ENCODE measurements around the gene CPNE7. TPM values are rescaled to one million over a fixed set of nuclear protein-coding genes. Genes with fewer than 3 reads are reported as not detected.

The CPNE7 gene
- 1 to 10 TPM; 2.0 to 3.4 (median 3.0) TPM for polyA plus RNA-seq (ENCODE audit: insufficient read length in 3 of 3)

DNA sequence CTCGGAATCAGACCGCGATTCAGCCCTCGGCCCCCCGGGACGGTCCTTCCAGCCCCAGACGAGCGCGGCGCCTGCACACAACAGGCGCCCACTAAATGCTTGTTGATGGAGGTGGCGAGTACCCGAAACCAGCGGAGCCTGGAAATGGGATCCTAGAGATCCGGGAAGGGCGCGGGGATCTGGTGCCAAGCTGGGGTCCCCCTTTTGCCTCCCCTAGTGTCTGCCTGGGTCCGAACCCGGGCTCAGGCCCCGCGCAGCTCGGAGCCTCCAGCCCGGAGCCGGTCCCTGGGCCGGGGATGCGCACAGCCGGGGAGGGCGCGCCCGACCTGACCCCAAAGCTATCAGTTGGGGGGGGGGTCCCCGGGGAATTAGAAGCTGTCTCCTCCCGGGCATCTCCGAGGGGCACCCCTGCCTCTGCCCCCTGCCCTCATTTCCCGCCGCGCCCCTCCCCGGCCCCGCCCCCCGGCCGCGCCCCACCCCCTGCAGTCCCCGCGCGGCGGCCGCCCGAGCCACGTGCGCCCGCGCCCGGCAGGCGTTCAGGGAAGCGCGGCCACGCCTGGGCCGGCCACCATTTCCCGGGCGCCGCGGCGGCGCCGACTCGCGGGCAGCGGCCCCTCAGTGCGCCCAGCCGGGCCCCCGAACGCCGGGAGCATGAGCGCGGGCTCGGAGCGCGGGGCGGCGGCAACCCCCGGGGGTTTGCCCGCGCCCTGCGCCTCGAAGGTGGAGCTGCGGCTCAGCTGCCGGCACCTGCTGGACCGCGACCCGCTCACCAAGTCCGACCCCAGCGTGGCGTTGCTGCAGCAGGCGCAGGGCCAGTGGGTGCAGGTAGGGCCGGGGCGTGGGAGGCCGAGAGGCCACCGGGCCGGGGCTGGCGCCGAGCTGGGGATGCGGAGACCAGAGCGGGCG is at the start of gene CPNE7:
Gene CPNE7, plus strand, starts transcription at position 512 of the 906 bp plus-strand sequence. Its CDS starts 140 bp downstream, at position 652.
- DNase-seq (ENCODE audit: low read depth in 3 of 3, low spot score in 2 of 3), result no peak

DNA sequence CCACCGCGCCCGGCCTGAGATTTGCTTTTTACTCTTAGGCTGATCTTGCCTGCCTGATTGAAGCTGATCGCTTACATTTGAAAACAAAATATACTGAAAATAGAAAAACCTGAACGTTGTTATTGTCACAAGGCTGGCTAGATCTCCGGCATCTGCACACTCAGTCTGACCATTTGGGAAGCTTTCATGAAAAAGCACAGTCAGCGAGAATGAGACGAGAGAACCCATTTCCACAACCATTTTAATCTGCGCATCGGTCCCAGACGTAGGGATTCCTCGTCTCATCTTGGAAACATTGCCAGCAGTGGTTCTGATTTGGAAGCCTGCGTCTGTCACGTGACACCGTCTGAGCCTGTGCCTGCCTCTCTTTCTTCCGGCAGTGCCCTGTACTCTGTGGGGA is 46.5 kb upstream of the CPNE7 start:
- DNase-seq (ENCODE audit: low read depth in 3 of 3, low spot score in 2 of 3), result no peak

DNA sequence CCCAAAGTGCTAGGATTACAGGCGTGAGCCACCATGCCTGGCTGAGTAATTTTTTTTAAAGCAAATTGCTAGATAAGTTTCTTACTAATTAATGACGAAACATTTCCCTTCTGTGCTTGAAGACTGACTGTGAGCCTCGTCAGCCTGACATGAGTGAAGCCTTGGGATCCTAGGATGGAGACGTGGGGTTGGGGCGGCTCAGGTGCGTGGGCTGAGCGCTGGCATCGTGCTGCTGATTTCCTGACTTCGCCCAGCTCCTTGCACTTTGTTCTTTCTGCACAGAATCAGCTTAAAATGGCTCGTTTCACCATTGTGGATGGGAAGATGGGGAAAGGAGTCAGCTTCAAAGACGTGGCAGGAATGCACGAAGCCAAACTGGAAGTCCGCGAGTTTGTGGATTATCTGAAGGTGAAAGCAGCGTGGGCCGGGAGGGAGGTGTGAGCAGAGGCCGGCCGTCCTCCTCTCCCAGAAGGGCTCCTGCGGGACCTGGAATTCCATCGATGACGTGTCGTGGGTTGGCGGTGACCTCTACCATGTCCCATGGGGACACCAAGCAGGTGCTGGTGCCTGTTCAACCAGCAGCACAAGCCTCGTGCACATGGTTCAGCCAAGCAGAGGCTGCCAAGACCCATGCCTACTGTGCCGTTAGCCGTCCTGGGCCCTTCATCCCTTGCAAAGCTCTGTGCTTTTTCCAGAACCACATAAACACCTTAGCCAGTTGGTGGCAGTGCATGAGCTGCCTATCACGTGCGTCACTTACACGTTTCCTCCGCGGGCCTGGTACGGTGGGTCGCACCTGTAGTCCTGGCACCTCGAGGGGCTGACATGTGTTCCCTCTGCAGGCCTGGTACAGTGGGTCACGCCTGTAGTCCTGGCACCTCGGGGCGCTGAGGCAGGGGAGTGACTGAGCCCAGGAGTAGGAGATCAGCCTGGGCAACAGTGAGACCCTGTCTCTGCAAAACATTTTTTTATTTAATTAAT is 44.9 kb upstream of the CPNE7 start:
- no peak for DNase-seq (ENCODE audit: low read depth in 3 of 3, low spot score in 2 of 3)

DNA sequence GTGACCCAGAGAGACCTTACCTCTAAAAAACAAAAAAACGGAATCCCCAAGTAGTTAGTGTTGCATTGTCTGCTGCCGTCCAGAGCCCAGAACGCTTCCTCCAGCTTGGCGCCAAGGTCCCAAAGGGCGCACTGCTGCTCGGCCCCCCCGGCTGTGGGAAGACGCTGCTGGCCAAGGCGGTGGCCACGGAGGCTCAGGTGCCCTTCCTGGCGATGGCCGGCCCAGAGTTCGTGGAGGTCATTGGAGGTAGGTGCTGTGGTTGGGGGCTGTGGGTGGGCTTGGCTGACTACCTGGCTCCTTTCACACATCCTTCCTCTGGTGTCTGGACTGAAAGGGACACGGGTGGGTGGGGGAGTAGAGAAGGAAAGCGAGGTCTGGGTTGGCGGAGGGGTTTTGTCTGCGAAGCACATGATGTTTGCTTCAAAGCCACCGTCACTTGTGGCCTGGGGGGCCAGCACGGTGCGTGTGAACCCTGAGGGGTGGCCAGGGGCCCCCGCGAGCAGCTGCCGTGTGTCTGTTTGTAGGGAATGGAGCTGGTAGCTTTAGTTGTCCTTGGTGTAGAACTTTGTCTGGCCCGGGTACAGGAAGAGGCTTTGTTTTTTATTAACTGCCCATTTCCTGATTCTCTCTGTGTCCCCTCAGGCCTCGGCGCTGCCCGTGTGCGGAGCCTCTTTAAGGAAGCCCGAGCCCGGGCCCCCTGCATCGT is 43.6 kb upstream of the CPNE7 start:
- no peak for DNase-seq (ENCODE audit: low read depth in 3 of 3, low spot score in 2 of 3)

DNA sequence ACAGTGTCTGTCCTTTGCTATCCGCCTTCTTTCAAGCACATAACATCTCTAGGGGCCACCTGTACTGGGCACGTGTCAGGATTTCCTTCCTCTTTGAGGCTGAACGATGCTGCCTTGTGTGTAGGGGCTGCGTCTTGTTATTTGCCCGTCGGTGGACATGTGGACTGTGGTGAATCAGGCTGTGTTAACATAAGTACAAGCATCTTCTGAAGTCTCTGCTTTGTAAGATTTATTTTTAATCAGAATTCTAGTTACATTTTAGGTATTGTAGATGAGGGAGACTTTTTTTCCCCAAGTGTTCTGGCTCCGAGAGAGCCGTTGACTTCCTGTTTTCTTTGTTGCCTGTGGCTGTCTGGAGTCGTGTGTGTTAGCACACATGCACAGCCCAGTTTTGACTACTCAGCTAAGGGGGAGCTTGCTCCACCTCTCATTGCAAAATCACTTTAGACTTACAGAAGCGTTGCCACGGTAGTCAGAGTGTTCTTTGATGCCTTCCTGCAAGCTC is 41.3 kb upstream of the CPNE7 start:
- DNase-seq (ENCODE audit: low read depth in 3 of 3, low spot score in 2 of 3), result no peak

DNA sequence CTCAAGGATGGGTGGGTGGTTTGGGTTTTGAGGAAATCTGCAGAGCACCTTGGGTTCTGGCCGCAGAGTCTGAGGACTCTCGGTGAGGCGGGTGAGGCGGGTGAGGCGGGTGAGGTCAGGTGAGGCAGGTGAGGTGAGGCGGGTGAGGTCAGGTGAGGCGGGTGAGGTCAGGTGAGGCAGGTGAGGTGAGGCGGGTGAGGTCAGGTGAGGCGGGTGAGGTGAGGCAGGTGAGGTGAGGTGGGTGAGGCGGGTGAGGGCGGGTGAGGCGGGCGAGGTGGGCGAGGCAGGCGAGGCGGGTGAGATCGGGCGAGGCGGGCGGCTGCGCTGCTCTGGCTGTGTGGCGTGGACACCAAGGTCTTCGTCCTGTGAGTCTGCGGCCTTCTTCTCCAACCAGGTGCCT is 39.2 kb upstream of the CPNE7 start:
- no peak for DNase-seq (ENCODE audit: low read depth in 3 of 3, low spot score in 2 of 3)

DNA sequence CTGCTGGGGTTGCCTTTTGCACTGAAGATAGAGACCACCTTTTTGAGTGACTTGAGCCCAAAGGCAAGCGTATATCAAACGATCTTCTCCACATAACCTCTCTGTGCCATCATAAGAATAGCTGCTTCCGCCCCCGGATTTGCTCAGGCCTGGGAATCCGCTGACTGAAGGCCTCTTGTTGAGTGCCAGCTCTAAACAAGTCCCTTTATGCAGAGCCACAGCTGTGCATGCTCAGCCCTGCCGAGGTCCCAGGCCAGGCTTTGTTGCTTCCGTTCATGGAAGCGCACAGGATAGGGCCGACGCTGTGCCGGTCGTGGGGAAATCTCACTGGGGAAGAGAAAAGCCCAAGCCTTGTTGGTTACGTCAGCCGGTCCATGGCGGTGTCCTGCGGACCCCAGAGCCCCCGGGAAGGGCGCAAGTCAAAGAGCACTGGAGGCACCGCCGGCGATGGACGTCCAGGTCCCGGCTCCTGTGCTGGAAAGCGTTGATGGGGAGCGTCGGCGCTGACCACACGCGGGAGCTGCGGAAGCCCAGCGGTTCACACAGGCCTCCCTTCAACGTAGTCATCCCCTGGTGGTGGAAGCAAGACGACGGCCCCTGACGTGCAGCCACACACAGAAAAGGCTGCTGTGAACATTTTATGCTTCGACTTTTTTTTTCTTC is 38.5 kb upstream of the CPNE7 start:
- no peak for DNase-seq (ENCODE audit: low read depth in 3 of 3, low spot score in 2 of 3)

DNA sequence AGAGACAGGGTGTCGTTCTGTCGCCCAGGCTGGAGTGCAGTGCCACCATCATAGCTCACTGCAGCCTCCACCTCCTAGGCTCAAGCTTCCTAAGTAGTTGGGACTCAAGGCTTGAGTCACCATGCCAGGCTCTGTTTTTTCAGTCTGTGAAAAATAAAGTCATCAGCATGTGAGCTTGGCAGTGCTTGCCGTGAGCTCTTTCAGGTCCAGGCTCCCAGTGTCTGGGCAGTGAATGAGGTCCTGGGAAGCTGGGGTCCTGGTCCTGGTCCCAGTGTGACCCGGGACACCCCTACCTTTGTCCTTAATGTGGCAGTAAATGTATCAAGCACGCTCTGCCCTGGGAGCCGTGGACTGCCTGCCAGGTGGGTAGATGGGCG is 38.0 kb upstream of the CPNE7 start:
- DNase-seq (ENCODE audit: low read depth in 3 of 3, low spot score in 2 of 3), result no peak

DNA sequence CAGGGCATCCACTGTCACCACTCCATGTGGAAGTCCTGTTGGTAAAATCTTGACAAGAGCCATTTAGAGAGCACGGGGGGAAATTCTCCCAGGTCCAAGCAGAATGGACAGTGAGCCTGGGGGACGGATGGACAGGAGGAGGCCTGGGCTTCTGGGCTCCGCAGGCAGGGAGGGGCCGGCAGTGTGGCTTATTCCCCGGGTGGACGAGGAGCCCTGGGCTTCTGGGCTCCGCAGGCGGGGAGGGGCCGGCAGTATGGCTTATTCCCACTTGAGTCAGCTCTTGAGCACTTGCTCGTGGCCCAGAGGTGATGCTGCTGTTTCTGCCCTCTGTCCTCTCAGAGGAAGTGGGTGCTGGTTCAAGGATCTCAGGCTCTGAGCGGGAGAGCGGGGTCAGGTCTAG is 37.3 kb upstream of the CPNE7 start:
- DNase-seq (ENCODE audit: low read depth in 3 of 3, low spot score in 2 of 3), result no peak

DNA sequence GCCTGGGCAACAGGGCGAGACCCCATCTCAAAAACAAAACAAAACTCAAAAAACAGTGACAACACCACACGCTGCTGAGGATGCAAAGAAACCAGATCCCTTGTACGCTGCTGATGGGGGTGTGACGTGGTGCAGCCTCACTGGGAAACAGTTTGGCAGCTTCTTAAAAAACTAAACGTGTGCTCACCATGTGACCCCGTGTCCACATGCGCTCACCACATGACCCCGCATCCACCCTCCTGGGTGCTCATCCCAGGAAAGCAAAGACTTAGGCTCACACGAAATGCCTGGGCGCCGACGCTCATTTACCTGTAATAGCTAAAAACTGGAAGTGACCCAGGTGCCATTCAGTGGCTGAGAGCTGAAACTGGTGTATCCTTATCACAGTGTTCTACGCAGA is 35.0 kb upstream of the CPNE7 start:
- no peak for DNase-seq (ENCODE audit: low read depth in 3 of 3, low spot score in 2 of 3)

DNA sequence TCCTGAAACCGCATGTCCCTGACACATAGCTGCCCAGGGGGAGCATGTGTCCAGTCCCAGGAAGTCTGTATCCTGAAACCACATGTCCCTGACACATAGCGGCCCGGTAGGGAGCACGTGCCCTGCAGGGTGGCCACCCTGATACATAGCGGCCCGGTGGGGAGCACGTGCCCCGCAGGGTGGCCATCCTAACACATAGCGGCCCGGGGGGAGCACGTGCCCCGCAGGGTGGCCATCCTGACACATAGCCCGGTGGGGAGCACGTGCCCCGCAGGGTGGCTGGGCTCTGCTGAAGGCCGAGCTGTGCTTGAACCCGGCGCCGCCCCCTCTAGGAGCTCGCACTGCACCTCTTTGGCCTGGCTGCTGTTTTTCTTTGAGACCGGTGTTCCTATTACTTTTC is 33.8 kb upstream of the CPNE7 start:
- no peak for DNase-seq (ENCODE audit: low read depth in 3 of 3, low spot score in 2 of 3)

DNA sequence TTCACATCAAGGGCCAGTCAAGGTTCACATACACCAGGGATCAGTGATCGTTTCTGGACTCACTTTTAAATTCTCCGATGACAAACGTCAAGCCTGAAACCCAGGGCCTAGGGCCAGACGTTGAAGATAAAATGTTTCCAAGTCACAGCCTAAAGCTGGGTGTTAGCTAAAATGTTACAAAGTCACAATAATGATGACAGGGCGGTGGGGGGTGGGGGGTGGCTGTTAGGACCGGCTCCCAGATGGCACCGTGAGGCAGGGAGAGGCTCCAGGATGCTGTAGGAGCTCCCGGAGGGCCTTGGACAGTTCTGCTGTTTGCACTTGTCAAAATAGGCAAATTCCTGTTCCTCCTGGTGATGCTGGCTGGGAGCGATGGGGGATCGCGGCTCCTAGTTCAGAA is 31.4 kb upstream of the CPNE7 start:
- DNase-seq (ENCODE audit: low read depth in 3 of 3, low spot score in 2 of 3), result no peak

DNA sequence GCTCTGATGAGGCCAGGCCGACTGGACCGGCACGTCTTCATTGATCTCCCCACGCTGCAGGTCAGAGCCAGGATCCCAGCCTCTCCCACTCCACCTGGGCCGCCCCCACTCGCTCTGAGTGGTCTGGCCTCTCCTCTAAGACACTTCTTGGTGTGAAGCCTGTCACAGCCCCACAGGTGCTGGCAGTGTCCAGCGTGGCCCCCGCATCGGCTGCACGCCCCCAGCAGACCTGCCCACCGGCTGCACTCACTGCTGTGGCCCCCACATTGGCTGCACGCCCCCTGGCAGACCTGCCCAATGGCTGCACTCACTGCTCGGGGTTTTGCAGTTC is 30.9 kb upstream of the CPNE7 start:
- DNase-seq (ENCODE audit: low read depth in 3 of 3, low spot score in 2 of 3), result no peak

DNA sequence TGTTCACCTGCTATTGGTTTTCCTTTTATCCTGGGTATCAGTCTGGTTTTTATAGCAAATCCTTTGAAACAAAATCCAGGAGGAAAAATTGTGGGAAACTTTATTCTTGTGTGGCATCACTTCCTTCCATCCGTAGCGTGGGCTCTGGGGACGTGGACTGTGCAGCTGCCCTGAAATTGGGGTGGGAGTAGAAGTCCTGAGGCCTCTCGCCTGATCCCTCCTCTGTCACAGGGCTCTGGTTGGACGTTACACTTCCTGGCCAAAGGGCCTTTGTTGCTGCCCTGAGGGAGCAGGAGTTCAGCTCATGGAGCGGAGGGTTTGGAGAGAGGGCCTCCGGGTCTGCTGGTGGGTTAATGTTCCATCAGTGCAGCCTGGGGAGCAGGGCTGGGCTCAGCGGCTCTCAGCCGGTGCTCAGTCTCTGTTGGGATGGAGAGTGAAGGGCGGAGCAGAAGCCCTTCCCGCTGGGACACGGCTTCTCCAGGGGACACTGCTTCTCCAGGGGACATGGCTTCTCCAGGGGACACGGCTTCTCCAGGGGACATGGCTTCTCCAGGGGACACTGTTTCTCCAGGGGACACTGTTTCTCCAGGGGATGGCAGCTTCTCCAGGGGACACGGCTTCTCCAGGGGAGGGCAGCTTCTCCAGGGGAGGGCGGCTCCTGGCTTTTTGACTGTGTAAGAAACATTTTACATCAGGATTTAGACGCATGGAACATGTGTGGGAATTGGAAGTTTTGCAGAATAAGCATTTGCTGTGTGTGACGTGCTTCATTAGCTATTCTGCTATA is 30.3 kb upstream of the CPNE7 start:
- DNase-seq (ENCODE audit: low read depth in 3 of 3, low spot score in 2 of 3), result no peak

DNA sequence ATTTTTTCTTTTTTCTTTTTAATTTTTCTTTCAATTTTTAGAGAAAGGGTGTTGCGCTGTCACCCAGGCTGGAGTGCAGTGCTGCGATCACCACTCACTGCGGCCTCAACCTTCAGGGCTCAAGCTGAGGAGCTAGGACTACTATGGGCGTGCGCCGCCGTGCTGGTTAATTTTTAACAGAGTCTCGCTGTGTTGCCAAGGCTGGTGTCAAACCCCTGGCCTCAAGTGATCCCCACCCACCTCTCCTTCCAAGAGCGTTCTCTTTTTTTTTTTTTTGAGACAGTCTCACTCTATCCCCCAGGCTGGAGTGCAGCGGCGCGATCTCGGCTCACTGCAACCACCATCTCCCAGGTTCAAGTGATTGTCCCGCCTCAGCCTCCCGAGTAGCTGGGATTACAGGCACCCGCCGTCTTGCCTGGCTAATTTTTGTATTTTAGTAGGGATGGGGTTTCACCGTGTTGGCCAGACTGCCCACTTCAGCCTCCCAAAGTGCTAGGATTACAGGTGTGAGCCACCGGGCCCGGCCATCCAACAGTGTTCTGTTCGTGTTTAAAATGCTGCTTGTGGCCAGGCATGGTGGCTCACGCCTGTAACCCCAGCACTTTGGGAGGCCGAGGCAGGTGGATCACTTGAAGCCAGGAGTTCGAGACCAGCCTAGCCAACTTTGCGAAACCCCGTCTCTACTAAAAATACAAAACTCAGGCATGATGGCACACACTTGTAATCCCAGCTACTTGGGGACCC is 29.6 kb upstream of the CPNE7 start:
- no peak for DNase-seq (ENCODE audit: low read depth in 3 of 3, low spot score in 2 of 3)

DNA sequence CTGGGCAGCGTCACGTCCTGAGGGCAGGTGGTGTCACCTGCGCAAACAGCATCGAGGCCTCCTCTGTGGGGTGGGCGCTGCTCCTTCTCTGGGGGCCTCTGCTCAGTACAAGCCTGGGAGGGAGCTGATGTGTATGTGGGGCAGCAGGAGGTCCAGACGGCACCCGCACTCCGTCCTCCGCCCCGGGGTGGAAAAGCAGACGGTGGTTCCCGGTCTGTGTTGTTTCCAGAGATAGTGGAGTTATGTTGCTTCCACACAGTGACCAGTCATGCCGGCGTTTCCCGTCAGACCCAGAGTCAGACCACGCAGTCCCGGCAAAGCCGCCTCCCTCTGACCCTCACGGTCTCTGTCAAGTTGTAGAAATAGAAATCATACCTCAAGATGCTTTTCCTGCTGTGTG is 28.8 kb upstream of the CPNE7 start:
- no peak for DNase-seq (ENCODE audit: low read depth in 3 of 3, low spot score in 2 of 3)

DNA sequence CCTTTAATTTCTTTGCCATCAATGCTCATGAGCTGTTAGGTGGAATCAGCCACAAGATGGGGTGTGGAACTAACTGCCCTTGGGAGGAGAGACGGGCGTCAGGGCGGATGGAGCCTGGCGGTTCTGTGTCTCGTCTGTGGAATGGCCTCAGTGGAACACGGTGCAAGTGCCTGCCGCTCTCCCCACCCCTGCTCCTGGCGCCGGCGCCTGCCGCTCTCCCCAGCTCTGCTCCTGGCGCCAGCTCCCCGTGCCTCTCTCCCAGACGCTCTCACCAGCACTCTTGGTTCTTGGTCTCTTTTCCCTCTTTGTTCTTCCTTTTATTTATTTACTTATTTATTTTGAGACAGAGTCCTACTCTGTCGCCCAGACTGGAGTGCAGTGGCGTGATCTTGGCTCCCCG is 28.3 kb upstream of the CPNE7 start:
- no peak for DNase-seq (ENCODE audit: low read depth in 3 of 3, low spot score in 2 of 3)

DNA sequence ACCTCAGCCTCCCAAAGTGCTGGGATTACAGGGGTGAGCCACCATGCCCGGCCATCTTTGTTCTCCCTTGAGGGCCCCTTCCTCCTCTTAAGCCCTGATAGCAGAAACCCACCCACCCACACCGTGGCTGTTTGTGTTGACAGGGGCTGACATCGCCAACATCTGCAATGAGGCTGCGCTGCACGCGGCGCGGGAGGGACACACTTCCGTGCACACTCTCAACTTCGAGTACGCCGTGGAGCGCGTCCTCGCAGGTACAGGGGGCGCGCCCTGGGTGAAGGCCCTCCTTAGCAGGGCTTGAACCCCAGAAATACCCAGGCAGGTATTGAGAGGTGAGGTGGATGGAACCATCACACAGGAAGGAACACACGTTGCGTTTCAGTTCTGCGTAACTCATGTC is 27.7 kb upstream of the CPNE7 start:
- DNase-seq (ENCODE audit: low read depth in 3 of 3, low spot score in 2 of 3), result no peak
